Hippocampal formation (tissue), 2 donors: Measurements from ENCODE around the gene NUP85.
"Not testable (repeated sequence)": the region's sequence is repeated elsewhere in the genome, so short reads cannot be mapped to it uniquely, and the experiment has no call there.

Source experiments
- DNase-seq, 2 donors: peaks; one replicate each; lab custom pipeline; 2025; lab: John Stamatoyannopoulos, UW

Gene NUP85, protein sequence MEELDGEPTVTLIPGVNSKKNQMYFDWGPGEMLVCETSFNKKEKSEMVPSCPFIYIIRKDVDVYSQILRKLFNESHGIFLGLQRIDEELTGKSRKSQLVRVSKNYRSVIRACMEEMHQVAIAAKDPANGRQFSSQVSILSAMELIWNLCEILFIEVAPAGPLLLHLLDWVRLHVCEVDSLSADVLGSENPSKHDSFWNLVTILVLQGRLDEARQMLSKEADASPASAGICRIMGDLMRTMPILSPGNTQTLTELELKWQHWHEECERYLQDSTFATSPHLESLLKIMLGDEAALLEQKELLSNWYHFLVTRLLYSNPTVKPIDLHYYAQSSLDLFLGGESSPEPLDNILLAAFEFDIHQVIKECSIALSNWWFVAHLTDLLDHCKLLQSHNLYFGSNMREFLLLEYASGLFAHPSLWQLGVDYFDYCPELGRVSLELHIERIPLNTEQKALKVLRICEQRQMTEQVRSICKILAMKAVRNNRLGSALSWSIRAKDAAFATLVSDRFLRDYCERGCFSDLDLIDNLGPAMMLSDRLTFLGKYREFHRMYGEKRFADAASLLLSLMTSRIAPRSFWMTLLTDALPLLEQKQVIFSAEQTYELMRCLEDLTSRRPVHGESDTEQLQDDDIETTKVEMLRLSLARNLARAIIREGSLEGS

DNA sequence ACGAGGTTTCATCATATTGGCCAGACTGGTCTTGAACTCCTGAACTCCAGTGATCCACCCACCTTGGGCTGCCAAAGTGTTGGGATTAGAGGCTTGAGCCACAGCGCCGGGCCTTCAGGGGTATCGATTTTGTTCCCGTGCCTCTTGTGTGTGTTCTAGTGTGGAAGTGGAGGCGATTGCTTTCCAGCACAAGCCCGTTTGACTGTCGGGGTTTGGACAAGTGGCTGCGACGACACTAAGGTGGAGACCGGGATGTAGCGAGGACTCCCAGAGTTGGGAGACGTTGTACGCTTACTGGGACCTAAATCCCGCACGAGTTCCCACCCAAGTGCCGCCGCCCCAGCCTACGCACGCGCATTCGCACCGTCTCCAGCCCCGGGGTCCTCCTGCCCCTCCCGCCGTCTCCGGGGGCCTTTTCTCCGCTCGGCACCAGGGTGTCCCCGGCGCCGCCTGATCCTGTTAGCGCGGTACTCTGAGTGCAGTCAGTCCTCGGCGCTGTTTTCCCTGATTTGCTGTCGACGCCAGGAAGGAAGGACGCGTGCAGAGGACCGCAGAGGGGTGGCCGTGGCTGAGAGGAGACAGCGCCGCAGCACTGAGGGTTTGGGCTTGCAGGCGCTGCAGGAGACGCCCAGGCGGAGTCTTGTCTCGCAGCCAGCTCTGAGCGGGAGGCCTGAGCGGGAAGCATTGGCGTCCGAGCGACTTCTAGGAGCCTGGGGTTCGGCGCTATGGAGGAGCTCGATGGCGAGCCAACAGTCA lies at the start of gene NUP85:
Gene NUP85 (plus strand): TSS at position 643 of the 756 bp plus-strand sequence. CDS start 83 bp downstream, at position 726.
- DNase-seq, result peak; percentile 86 to 96

DNA sequence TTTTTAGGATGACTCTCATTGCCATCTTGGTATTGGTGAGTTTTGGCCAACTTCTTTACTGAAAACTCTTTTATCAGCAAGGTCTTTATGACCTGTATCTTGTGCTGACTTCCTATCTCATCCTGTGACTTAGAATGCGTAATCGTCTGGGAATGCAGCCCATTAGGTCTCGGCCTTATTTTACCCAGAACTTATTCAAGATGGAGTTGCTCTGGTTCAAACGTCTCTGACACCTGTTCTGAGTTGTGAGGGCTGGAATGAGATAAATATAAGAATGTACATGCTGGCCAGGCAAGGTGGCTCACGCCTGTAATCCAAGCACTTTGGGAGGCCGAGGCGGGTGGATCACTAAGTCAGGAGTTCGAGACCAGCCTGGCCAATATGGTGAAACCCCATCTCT lies 47.0 kb upstream of the NUP85 start:
- DNase-seq, result not testable (repeated sequence)

DNA sequence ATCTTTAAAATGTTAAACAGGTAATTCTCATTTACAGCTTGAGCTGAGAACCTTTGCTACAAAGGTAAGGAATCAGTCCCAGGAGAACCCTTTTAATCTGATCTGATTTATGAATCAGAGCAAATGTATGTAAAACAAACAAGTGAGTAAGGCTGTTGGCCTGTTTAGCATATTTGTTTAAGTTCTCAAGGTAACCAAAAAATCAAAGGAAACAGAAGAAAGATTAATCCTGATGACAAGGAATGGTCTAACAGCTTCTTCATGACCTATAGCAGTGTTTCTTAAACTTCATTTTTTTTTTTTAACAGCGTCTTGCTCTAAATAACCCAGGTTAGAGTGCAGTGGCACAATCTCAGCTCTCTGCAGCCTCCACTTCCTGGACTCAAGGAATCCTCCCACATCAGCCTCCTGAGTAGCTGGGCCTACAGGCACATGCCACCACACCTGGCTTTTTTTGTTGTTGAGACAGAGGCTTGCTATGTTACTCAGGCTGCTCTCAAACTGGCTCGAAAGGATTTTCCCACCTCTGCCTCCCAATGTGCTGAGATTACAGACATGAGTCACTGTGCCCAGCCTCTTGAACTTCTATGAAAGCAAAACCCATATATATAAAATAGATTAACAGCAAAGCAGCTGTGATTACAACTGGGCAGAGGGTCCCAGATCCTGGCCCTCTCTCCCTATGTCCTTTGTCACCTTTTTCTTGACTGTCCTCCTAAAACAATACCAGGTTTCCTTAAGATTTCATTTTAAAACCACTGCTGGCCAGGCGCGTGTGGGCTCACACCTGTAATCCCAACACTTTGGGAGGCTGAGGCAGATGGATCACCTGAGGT lies 46.1 kb upstream of the NUP85 start:
- no peak for DNase-seq

DNA sequence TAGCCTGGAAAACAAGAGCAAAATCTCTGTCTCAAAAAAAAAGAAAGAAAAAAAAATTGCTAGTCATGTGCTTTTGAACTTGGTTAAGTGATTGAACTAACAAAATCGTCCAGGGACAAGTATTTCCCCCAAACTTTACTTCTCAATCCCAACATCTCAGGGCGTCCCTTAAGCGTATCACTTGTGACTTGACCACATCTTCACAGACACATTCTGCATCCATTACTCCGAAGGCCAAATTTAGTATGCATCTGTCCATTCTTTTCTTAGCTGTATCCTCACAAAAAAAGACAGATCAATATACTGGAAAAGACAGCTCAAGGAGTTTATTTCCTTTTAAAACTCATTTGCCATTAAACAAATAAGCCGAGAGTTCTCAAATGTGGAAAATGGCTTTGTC lies 45.3 kb upstream of the NUP85 start:
- DNase-seq, result no peak

DNA sequence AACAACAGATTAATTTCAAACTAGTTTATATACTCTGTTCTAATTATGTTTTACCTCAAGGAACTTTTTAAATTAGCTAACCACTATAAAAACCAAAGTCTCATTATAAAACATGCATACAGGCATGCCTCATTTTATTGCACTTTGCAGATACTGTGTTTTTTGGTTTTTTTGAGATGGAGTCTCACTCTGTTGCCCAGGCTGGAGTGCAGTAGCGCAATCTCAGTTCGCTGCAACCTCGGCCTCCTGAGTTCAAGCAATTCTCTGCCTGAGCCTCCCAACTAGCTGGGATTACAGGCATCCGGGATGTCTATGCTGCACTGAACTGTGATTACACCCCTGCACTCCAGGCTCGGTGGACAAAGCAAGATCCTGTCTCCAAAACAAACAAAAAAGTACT lies 42.4 kb upstream of the NUP85 start:
- no peak for DNase-seq

DNA sequence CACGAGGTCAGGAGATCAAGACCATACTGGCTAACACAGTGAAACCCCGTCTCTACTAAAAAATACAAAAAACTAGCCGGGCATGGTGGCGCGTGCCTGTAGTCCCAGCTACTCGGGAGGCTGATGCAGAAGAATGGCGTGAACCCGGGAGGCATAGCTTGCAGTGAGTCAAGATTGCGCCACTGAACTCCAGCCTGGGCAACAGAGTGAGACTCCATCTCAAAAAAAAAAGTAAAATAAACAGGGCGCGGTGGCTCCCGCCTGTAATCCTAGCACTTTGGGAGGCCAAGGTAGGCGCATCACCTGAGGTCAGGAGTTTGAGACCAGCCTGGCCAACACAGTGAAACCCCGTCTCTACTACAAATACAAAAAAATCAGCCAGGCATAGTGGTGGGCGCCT lies 40.9 kb upstream of the NUP85 start:
- DNase-seq, result not testable (repeated sequence)

DNA sequence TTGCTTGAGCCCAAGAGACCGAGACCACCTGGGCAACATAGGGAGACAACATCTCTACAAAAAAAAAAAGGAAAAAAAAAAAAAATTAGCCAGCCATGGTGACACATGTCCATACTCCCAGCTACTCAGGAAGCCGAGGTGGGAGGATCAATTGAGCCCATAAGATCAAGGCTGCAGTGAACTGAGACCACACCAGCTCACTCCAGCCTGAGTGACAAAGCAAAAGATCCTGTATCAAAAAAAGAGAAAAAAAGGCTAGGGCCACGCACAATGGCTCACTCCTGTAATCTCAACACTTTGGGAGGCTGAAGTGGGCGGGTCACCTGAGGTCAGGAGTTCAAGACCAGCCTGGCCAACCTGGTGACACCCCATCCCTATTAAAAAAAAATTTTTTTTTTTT lies 36.5 kb upstream of the NUP85 start:
- no peak for DNase-seq

DNA sequence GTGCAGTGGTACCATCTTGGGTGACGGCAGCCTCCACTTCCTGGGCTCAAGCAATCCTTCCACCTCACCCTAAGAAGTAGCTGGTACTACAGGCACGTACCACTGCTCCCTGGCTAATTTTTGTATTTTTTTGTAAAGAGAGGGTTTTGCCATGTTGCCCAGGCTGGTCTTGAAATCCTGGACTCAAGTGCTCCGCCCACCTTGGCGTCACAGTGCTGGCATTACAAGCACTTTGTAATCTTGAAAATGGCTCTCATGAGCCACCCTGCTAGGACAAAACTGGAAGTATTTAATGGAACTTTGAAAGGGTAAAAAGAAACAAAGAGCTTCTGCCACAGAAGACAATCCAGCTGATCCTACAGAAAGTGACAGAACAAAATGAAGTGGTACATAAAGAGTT lies 32.0 kb upstream of the NUP85 start:
- no peak for DNase-seq

DNA sequence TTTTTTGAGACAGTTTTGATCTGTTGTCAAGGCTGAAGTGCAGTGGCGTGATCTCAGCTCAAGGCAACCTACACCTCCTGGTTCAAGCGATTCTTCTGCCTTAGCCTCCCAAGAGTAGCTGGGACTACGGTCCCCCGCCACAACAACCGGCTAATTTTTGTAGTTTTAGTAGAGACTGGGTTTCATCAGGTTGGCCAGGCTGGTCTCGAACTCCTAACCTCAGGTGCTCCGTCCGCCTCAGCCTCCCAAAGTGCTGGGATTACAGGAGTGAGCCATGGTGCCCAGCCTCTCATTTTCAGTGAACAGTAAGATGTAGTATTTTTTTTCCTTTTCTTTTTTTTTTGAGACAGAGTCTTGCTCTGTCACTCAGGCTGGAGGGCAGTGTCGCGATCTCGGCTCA lies 30.5 kb upstream of the NUP85 start:
- no peak for DNase-seq

DNA sequence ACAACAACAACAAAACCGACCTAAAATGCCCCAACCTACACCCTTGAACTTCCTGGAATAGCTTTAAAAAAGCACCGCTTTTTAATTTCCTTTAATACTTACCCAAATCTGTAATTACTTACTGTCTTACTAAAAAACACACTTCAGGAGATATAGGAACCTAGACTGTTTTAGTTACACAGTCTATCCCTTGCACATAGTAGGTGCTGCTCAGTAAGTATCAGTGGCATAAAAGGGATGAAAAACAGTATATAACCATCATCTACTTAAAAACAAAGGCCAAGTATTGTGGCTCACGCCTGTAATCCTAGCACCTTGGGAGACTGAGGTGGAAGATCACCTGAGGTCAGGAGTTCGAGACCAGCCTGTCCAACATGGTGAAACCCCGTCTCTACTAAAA lies 28.9 kb upstream of the NUP85 start:
- no peak for DNase-seq

DNA sequence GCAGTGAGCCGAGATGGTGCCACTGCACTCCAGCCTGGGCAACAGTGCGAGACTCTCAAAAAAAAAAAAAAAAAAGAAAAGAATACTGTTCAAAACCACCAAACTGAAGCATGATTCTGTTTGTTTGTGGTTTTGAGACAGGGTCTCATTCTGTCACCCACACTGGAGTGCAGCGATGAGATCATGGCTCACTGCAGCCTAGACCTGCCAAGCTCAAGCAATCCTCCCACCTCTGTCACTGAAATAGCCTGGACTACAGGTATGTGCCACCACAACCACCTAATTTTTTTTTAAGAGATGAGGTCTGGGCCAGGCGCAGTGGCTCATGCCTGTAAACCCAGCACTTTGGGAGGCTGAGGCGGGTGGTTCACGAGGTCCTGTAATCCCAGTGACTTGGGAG lies 27.0 kb upstream of the NUP85 start:
- DNase-seq, result no peak

DNA sequence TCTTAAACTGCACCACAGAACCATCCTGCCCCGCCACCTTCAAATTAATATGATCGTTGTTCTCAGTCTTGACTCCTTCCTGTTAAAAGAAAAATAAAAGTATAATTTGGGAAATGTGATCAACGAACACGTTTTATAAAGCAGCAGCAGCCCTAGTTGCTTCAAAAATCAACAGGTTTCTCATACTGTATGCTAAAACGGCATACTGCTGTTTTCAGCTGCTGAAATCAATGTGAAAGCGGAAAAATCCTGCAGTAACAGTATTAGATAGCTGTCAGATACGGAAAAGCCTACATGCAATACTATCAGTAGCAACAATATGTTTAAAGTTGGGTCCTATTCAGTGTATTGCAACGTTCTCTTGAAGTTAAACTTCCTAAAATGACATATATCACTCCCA lies 24.4 kb upstream of the NUP85 start:
- DNase-seq, result no peak

DNA sequence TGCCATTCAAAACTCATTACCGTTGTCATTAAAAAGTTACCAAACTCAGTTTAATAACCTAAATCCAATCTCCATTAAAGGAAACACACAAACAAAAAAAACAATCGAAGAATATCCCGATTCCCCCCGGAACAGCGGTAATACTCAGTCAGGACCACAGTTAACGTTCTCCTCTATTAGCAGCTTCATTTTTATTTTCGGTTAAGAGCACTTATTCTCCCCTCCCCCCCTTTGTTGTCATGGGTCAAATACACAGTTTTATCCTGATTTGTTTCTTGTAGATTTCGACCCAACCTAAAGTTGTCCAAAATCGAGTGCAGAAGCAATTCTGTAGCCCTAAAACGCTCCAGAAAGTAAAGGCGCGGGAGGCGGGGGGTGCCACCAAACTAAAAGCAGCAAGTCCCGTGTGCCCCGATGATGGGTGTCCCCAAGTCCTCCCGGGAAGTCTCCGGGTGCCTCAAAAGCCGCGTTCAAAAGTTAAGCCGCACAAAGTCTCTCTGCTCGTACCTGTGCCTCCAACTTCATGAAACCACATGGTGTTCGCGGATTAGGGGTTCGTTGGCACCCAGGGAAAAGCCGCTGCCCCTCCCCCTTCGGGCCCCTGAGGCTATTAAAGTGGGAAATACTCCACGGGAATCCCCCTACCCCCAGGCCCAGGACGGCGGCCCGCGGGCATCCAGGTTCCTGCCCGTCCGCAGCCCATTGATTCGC lies 23.7 kb upstream of the NUP85 start:
- DNase-seq, result no peak

DNA sequence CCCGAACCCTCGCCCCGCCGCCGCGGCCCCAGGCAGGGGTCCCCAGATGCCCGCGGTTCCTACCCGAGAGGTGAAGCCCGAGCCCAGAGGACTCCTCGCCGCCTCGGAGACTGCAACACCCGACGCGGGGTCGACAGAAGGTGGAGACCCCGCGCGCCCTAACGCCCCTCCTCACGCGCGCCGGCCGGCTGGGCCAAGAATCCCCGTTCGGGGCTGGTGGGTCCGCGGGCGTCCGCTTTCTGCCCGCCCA lies 23.2 kb upstream of the NUP85 start:
- no peak for DNase-seq

DNA sequence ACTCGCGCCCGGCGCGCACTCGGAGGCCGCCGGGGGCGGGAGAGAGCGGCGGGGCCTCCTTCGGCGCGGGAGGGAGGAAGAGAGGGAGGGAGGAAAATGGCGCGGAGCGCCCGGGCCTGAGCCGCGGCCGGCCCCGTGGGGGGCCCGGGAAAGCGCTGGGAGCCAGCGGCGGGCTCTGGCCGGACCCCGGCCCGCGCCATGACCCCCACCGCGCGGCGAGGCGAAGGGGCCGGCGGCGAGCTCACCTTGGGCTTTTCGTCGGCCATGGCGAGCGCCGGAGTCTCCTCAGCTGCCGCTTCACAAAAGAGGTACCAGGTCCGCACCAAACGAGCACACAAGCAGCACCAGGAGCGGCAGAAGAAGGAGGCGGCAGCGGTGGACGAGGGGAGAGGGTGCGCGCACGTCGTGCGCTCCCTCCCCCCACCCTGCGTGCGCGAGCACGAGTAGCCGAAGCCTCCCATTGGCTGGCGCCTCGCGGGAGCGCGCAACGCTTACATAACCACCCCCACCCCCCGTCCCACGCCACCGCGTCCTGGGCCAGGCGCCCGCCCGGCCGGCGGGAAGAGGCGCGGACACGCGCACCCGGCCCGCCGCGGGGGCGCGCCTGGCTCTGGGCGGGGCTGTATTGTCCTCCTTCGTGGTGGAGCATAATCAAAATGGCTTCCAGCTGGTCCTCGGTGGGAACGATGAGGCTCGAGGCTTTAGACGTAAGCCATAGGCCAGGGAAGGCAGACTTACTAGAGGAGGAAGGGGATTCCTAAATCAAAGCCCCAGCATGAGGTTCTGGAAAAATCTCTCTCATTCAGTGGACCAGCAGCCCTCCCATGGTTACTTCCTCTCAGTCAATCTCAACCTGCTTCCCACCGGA lies 22.7 kb upstream of the NUP85 start, which contains the start of gene SUMO2:
Gene SUMO2 (minus strand): TSS at position 391 of the 868 bp plus-strand sequence. CDS start 125 bp downstream, at position 266.
- peak; percentile 74 to 86 for DNase-seq

DNA sequence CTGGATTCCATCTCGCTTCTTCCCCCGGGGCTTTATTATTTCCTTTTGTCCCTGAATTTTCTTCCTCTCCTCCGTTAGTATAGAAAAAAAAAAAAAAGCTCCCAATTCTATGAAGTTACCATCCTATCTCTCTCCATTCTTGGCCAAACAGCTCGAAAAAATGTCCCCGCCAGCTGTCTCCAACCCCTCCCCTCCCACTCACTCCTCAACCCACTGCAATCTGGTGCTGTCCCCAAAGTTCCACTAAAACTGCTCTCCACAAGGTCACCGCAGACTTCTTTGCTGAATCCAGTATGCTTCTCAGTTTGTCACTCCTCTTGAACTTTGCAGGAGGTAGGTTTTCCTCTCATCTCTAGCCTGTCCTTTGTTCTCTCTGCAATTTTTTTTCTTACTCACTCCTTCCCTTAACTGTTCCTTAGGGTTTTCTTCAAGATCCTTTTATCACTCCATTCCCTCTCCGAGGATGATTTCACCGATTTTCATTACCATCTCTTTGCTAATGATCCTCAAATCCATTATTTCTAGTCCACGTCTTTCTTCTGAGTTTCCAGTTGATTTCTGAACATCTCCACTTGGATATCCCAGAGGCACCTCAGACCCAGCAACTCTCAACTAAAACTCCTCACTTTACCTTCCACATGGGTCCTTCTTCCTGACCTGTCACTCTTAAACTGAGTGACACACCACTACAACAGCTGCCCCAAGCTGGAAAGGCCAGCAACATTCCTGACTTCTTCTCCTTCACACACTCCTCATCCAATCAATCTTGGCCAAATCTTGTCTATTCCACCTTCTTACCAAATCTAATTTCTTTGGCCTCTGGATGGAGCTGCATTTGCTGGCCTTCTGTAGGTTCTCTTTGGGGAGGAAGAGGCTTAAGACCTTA lies 21.2 kb upstream of the NUP85 start:
- no peak for DNase-seq

DNA sequence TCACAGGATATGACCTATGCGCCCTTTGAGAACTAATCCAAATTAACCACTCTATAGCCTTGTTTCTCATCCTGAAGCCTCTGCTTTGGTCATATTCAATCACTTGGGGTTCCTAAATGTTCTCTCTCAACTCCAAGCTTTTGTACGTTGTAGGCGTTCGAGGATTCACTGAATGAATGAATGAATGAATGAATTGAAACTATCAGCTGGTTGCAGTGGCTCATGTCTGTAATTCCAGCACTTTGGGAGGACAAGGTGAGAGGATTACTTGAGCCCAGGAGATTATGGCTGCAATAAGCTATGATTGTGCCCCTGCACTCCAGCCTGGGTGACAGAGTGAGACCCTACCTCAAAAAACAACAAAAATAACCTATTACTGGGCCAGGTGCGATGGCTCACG lies 16.9 kb upstream of the NUP85 start:
- DNase-seq, result no peak

DNA sequence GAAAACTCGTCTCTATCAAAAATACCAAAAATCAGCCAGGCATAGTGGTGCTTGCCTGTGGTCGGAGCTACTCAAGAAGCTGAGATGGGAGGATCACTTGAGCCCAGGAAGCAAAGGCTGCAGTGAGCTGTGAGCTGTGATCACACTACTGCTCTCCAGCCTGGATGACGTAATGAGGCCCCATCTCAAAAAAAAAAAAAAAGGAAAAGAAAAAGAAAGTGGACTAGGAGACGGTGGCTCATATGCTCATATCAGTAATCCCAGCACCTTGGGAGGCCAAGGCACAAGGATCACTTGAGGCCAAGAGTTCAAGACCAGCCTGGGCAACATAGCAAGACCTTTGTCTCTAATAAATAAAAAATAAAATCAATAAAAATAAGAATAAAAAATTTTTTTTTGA lies 13.9 kb upstream of the NUP85 start:
- DNase-seq, result no peak

DNA sequence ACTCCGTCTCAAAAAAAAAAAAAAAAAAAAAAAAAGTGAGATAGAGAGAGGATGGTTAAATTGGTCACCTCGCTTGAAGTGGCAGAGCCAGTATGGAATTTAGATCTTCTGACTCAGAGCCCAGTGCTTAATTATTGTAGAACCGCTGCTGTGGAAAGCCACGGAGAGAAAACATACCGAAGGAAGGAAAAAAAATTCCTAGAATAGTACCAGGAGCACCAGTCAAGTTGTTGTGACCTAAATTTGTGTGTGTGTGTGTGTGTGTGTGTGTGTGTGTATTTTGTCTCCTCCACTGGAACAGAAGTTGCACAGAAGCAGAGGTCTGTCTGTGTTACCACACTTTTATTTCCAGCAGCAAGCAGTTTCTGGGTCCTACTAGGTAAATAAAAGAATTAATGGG lies 10.6 kb upstream of the NUP85 start:
- no peak for DNase-seq
